Left forelimb (tissue), 1 donor: ENCODE measurements around the gene ANO1.

Experiments used
- DNase-seq: peaks from one replicate; pipeline ENCODE4 v3.0.0-alpha.2; 2018; ENCODE audit warnings: low spot score

Gene ANO1

DNA sequence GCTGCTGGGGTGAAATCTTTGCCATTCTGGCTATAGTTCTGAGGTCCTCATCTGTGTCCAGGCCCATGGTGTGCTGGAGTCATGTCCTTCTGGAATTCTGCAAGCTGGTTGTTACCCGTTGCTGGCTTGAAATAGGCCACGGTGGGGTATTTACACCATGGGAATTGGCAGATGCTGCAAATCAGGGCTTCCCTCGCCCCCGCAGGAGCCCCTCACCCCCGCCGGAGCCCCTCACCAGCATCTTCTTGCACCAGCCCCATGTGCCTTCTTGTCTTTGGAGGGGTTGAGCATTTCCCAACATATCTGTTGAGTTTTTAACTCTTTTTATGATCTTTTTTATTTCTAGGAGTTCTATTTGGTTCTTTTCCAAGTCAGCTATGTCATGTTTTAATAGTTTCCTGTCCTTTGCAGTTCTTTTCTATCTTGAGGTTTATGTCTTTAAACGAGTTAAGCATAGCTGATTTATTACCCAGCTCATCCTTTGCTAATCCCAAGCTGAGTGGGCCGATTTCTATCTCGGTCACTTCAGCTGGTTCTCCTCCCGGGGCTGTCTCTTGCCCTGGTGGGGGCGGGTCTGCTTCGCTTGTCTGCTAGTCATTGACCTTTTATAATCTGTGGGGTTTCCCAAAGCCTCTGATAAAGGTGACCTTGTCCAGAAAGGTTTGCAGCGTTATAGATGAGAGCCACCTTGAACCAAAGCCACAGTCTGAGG, 17.6 kb downstream of the ANO1 start:
- no peak for DNase-seq

DNA sequence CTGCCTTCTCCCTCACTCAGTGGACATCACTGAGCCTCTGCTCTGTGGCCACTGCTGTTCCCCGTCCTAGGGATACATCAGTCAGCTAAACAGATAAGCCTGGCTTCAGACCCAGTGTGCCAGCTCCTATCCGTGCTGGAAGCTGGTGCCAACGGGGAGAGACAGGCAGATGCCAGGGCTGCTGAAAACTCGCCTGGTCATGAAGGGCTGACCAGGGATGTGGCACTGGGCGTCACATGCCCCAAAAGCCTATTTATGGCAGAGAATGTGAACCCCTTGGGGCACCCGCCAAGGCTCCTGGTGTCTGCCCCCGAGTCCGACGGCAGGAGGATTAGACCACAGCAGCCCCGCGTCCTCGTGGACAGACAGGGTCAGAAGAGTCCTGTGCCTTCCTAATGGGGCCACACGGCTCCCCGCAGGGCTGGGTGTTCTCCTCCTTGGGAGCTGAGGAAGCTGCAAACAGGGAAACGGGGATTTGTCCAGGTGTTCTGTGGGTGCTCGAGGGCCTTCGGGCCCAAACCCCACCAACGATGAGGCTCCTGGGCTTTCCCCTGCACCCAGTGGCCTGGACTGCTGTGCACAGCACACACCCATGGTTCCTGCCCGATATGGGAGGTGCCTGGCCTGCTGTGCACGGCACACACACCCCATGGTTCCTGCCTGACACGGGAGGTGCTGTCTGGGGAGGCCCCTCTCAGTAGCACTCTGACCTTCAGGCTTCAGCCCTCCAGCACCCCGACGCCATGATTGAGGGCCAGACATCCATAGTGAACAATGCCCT, 19.9 kb downstream of the ANO1 start:
- DNase-seq = no peak

DNA sequence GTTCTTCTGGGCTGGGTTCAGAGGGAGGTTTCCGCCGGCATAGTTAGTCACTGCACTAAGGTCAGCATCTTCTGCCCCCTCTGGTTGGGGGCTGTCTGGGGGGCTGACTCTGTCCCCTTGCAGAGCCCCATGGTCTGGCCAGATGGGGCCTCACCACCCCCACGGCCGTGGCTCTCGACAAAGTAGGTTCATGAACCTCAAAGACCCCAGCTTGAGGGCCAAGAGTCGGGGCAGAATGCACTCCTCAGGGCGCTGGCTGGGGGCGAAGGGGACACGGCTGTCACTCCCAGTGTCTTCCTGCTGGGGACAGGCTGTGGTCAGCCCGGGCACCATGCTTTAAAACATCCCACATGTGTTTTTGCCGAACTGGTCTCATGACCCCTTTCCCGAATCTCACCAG, 20.8 kb downstream of the ANO1 start:
- no peak for DNase-seq

DNA sequence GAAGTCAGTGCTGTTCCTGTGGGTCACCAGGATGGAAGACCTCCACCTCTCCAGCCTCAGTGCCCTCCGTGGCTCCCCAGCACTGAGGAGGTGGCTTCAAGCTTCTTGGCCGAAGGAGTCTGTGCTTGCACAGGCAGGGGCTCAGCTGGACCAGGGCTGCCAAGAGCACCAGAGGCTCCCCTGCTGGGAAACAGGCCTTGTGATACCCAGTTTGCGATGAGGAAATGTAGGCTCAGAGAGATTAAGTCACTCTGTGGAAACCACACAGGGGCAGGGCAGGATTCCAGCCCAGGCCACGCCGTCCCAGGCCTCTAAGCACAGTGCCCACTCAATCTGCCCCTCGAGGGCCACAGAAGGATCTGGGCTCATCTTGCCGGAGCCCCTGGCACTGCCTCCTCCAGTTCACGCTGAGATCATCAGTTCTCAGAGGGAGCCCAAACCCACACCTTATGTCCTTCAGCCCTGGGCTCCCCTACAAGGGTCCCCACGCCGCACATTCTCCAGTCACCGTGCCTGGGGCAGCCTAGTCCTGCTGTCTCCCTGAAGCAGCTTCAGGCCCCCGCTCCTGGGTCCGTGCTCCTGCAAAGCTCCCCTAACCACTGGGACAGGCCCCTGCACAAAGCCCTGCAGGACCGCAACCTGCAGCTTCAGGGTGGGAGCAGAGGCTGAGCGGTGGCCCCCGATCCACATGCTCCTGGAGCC, 21.6 kb downstream of the ANO1 start:
- DNase-seq = no peak

DNA sequence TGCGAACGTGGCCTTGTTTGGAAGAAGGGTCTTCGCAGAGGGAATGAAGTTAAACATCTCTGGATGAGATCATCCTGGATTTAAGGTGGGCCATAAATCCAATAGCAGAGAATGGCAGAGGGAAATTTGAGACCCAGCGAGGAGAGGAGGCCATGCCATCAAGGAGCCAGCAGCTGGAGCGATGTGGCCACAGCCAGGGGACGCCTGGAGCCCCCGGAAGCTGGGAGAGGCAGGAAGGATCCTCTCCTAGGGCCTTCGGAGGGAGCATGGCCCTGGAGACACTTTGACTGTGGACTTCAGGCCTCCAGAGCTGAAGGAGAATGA, 22.1 kb downstream of the ANO1 start:
- DNase-seq = no peak

DNA sequence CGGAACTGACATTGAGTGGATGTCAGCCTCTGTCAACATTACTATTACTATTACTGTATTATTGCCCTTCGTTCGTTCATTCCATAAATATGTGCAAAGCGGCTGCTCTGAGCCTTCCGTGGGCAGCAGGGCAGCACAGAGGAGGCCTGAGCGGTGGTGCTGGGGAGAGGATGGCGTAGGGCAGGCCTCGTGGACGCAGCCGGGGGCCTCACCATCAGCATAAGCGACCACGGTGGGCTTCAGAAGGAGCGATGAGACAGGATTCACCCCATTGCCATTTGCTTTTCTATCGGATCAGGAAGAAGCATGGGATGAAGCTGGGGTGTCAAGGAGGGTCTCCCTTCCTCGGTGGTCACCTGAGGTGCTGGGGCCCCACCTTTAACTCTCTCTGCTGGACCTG, 22.7 kb downstream of the ANO1 start:
- no peak for DNase-seq

DNA sequence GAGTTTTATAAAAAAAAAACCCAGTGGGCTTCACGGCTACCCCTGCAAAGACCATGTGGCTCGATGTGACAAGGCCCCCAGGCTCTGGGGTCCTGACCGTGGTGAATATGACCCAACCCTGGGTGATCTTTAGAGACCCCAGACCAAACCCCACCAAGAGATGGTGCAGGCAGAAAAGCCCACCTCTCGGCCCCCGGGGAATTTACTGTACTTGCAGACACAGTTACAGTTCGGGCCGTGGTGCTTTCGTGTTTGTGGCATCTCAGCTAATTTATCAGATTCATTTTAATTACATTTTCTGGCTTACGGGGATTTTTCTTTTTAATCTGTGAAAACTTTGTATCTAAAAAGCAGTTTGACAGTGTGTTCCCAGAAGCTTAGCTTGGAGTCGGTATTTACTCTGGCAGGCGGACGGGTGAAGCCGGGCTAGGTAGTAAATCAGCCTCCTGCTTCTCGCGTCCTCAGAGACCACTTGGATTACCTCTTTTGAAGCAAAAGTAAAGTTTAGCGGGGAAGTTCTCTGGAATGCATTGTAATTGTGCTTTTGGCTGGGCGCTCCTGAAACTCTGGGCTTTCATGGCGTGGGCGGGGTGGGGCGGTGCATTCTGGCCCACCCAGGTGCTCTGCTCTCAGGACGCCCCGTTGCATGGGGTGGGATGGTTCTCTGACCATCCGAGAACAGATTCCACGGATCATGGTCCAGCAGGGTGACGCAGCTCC, 25.3 kb downstream of the ANO1 start:
- DNase-seq = no peak

DNA sequence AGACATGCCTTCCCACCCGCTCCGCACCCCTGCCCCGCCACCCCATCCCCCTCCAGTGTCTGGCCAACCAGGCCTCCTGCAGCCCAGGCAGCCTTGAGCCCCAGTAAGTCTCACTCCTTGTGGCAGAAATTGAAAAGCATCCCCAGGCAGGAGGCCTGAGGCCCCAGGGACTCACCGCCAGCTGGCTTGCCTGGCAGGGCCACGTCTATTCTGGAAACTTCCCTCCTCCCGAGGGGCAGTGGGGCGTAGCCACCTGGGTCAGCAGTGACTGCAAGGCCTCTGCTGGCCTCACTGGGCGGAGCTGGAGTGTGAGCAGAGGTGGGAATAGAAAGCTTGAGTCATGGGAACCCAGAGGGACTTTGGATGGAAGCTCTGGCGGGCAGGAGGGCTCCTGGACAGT, 26.3 kb downstream of the ANO1 start:
- no peak for DNase-seq

DNA sequence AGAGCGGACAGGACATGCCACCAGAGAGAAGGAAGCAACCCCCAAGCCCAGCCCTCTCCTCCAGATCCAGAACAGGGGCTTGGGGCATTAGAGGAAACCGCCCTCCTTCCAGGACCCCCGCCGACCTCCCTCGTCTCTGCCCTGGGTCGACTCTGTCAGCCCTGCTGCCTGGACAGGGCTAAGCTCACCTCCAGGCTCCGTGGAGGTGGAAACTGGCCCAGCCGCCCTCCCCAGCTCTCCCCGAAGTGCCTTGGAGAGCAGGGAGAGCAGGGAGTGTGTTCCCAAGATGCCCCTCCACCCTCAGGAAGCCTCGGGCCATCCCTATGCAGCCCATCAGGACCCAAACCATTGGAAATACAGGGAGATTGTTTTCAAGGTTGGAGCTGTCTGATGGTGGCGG, 26.8 kb downstream of the ANO1 start:
- no peak for DNase-seq

DNA sequence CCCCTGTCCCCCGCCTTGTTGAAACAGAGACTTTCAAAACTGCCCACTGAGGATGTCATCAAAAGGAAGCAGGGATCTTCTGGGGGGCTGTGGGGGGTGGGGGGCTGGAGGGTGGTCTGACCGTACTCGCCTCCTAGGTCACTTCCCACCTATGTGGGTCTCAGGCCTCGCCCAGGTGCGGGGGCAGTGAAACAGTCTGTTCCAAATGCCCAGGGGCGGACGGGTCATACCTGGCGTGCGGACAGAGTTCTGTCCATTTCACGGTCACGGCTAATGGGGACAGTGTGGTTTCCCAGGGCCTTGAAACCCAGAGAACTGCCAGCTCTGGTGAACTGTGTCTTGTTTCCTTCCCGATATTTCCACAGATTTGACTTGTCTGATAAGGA, 27.2 kb downstream of the ANO1 start:
- DNase-seq = no peak

DNA sequence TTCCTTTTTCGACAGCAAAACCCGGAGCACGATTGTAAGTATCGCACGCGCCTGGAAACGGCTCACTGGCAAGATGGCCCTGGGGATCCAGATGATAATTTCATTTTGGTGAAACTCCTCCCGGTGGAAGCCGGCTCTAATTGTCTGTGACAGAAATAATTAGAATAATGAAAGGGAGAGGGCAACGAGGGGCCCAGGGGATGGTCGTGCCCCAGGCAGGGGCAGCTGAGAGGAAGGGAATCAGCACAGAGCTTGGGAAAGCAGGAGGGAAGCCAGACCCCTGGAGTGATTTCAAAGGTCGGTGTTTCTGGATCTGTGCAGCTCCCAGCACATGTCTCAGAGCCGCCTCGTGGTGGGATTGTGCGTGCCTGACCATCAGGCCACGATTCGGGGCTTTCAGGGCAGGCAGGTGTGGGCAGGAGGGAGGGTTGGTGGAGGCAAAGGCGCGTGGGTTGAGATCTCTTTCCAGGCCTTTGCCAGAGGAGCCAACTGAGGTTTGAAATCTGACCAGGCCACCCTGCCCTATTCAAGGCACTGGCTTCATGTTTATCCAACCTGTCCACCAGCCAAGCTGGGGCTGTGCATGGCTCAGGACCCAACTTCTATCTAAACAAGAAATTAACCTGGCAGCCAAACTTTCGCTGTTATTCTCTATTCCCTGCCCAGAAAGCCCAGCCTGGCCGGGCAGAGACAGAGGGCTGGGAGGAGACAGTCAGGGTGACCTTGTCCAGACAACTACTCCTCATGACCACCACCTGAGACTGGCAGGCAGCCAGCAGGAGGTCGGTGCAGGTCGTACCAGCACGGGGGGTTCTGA, 27.8 kb downstream of the ANO1 start:
- no peak for DNase-seq

DNA sequence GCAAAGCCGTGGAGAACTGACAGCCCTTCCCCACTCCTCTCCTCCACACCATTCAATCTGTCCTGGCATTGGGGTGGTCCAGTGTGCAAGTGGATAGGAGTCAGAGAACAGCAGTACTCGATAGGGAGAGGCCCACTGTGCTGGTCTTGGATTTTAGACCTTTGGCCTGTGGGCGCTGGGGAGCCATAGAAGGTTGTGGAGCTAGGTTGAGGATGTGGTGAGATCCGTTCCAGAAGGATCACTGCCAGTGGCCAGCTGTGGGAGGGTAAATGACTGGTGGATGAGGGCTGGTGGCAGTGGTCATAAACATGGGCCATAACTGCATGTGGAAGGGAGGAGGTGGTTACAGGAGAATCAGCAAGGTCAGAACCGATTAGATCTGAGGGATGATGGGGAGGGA, 28.6 kb downstream of the ANO1 start:
- no peak for DNase-seq

DNA sequence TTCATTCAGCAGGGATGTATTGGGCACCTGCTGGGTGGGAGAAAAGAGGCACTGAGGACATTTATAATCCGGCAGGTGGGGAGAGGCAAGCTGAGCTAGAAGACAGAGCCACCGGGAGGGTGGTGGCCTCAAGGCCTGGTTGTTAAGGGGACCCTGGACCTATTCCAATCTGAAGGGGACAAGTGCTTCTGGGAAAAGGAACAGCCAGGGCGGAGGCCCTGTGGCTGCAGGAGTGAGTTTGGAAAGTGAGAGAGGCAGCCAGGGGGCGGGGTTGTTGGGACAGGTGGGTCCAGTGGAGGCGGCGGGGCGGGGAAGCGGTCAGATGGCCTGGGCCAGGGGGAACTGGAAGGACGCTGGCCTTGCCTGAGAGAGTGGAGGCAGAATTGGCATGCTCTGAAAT, 29.1 kb downstream of the ANO1 start:
- DNase-seq = no peak

DNA sequence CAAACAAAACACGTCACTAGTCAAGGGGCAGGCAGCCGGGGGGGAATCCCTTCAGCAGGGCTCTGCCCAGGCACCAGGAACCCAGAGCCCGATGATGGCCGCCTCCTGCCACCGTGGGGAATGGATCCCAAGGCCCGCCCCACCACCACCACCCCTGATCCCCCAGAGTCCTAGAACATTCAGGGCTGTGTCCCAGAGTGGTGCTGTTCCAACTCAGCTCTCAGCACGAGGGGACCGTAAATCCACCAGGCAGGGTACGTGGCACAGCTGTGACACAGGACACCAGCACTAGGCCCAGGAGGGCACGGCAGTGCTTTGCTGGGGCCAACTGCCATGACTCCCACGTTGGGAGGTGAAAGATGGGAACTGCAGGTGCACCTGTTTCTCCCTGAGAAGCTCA, 29.6 kb downstream of the ANO1 start:
- DNase-seq = no peak

DNA sequence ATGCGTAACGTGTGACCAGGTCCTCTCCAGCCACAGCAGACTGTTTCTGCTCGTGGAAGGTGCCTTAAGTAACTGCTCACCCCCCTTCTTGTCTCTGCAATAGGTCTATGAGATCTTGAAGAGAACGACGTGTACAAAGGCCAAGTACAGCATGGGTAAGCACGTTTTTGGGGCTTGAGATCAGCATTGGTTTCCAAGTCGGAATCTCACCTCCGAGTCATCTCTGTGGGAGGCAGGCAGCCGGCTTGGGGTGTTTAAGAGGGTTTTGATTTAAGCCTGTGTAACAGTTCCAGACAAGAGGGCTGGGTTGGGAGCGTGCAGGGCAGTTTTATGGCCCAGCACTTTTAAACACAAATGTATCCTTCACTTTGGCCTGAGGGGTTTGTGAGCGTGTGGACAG, 30.1 kb downstream of the ANO1 start:
- no peak for DNase-seq

DNA sequence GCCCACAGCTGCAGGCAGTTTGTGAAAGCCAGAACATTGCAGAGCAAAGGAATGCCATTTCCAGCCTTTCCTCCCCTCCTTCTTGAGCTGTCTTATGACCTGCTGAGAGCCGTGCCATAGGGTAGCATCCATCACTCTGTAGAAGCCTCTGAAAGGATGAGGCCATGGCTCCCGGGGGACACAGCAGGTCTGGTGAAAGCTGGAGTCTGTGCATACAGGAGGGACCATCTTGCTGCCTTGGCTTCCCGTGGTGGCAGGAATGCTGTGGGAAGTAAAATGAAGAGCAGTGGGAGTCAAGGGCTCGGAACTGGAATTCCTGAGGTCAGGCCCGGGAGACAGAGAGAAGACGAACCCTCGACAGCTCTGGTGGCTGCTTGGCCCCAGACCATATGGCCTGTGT, 30.9 kb downstream of the ANO1 start:
- no peak for DNase-seq

DNA sequence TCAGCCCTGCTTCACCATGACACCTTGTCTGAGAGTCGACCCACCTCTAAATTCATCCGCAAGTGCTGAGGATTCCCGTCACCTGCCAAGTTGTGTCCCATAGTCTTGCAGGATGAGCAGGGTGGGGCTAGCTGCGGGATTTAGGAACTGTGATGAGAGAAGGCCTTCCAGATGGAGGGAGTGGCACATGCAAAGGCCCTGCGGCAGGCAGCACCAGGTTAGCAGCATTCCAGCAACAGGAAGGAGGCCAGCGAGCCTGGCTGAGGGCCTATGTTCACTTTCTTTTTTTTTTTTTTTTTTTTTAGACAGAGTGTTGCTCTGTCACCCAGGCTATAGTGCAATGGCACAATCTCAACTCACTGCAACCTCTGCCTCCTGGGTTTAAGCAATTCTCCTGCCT, 31.8 kb downstream of the ANO1 start:
- no peak for DNase-seq

DNA sequence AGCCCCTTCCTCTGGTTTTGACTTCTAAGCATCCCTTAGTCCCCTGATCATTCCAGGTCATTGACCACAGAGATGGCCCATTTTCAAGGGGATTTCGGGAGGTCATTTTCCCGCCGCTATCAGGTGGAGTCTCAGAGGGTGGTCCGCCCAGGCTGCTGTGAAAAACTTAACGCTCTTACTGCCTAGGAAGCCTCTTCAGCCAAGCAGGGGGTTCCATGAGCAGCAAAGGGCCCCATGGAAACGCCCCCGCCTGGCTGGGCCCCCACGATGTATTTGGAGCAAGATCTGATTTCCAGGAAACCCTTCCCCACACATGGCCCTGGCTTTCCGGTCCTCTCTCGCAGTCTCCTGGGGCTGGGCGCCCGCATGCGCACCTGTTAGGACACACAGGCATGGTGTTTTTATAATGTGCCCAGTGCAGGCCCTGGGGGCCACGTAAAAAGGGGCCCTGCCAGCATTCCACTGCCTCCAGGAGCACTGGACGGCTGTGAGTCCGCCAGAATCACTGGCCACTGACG, 32.5 kb downstream of the ANO1 start:
- no peak for DNase-seq

DNA sequence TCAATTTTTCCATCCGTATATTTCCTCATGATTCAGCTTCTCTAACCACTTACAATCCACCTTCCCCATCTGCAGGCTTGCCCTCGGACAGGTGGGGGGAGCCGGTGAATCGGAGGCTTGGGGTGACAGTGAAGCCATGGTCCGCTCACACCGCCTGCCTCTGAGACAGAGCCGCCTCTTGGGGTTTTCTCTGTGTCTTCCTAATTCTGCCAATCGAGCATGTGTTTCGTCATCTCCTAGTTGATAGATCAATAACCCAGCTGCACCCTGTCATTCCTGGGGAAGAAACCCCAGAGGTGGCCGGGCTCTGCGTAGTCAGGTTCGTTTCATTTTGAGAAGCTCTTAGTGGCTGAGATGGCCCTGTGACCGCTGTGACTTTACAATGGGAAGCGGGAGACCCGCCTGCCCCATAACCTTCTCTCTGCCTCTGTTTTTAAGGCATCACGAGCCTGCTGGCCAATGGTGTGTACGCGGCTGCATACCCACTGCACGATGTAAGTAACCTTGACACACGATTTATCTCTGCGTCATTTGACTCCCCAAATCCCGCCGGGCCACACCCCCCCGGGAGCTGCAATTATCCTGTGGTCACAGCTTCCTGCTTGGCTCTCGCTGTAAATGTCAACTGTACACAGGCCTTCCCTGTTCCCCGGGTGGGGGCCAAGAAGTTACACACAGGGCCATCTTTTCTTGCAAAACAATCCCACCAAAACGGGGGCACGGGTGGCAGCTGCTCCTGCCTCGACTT, 33.3 kb downstream of the ANO1 start:
- DNase-seq = no peak

DNA sequence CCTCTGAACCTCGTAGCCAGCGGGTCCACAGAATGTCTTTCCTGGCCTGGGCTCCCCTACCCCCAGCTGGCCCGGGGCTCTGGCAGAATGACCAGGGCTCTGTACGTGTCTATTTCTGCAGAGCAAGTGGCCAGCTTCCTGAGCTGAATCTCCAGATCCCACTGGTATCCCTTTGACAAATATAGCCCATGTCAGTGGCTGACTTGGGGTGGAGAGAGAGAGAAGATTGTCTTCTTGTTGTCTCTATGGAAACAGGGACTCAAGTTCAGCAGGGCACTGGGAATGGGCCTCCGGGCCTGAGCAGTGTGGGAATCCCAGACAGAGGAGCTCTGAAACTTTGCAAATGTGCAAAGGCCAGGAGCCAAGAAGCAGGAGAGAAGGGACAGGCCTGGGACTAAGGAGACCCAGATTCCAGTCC, 33.9 kb downstream of the ANO1 start:
- no peak for DNase-seq

DNA sequence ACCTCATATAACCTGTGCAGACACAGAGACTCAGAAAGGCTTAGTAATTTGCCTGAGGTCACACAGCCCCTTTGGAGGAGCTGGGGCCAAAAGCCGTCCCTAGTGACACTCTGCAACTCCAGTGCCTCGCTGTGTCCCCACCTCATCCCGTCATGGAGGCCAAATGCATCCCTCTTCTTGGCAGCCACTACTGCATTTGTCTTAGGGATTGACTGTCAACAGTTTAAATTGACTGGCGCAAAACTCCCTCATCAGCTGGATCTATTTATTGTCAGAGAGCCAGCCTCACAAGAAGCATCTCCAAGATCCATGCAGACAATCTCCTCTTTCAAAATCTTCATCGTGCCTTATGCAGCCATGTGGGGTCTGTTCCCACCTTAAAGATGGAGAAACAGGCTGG, 35.7 kb downstream of the ANO1 start:
- no peak for DNase-seq
